VCaP (cell line): ENCODE data around the gene ADSL.

Source experiments
- H3K27ac ChIP-seq: fragments of 450-650 bp; 2 replicates; pipeline ENCODE4 v1.5.1; 2017
- CTCF ChIP-seq: fragments of 450-650 bp; conservative IDR thresholded peaks from 2 replicates; pipeline ENCODE4 v1.5.1; 2017; ENCODE audit warnings: mild to moderate bottlenecking, moderate library complexity

The ADSL gene

GRCh38 chr22:40415531-40416266, 69.4 kb downstream of the ADSL start:
- no peak for TF ChIP-seq CTCF
- no peak overlapping the region for H3K27ac ChIP-seq

- no peak overlapping the region for H3K27ac ChIP-seq
Measured at GRCh38 chr22:40416267-40416570, 69.9 kb downstream of the ADSL start.

GRCh38 chr22:40416636-40417035, 70.3 kb downstream of the ADSL start:
- no peak overlapping the region for H3K27ac ChIP-seq
- TF ChIP-seq CTCF, result no peak

More at GRCh38 chr22:40416267-40416570, 69.9 kb downstream of the ADSL start:
- TF ChIP-seq CTCF, result no peak

- H3K27ac ChIP-seq, result no peak overlapping the region
- no peak for TF ChIP-seq CTCF
Measured at GRCh38 chr22:40417041-40417440, 70.7 kb downstream of the ADSL start.

- TF ChIP-seq CTCF, result no peak
- no peak overlapping the region for H3K27ac ChIP-seq
Measured at GRCh38 chr22:40417881-40418280, 71.6 kb downstream of the ADSL start.

GRCh38 chr22:40418366-40419201, 72.3 kb downstream of the ADSL start:
- no peak for TF ChIP-seq CTCF
- no peak overlapping the region for H3K27ac ChIP-seq

GRCh38 chr22:40419718-40420117, 73.4 kb downstream of the ADSL start:
- TF ChIP-seq CTCF, result no peak
- H3K27ac ChIP-seq, result no peak overlapping the region
